Naive thymus-derived CD4-positive, alpha-beta T cell (primary cell): ENCODE measurements around the gene ARFGEF2. TPM values are rescaled to one million over a fixed set of nuclear protein-coding genes. Genes with fewer than 3 reads are reported as not detected.

Experiments used
- ATAC-seq: fragments of 150-1000 bp; cut with Tn5 transposase; 2 replicates; pipeline ENCODE4 v1.10.0; 2021; ENCODE audit warnings: mild to moderate bottlenecking, moderate library complexity
- CTCF ChIA-PET: fragments of 350-600 bp; sonication (Branson Sonifier 250); formaldehyde crosslinking; loops from one replicate; lab custom pipeline; 2021; ENCODE audit warnings: antibody characterized with exemption; lab: Charles Lee
- POLR2A ChIA-PET: fragments of 350-600 bp; sonication (Branson Sonifier 250); formaldehyde crosslinking; loops from one replicate; lab custom pipeline; 2021; ENCODE audit warnings: antibody characterized with exemption, inconsistent platforms; lab: Charles Lee
- DNase-seq, 9 donors: peaks; one replicate each; pipeline versions ENCODE4 v3.0.0 to v3.0.0-alpha.2; 2020 to 2022; ENCODE audit warnings: mixed read lengths in 1 of 9
- H3K27ac ChIP-seq: one replicate; pipeline ENCODE4 v1.7.0; 2013; ENCODE audit warnings: mild to moderate bottlenecking, low read depth, low read length, moderate library complexity
- H3K27me3 ChIP-seq, 2 donors: one replicate each; pipeline ENCODE4 v1.7.0; 2013; ENCODE audit warnings: low read length in 2 of 2, mild to moderate bottlenecking in 2 of 2, moderate library complexity in 2 of 2; ENCODE audit not compliant: control insufficient read depth in 2 of 2, insufficient read depth in 2 of 2
- H3K36me3 ChIP-seq, 3 experiments: 1 replicate in 2 of 3; 2 replicates in 1 of 3; pipeline ENCODE4 v1.7.0; 2013; ENCODE audit warnings: low read length in 3 of 3, mild to moderate bottlenecking in 3 of 3, moderate library complexity in 1 of 3; ENCODE audit not compliant: insufficient read depth in 3 of 3, control insufficient read depth in 2 of 3
- H3K4me1 ChIP-seq, 2 donors: one replicate each; pipeline ENCODE4 v1.7.0; 2013; ENCODE audit warnings: low read length in 2 of 2, mild to moderate bottlenecking in 2 of 2, moderate library complexity in 1 of 2; ENCODE audit not compliant: control insufficient read depth in 2 of 2, insufficient read depth in 2 of 2
- H3K4me3 ChIP-seq: 2 replicates; pipeline ENCODE4 v1.7.0; 2013; ENCODE audit warnings: mild to moderate bottlenecking, low read length
- H3K9me3 ChIP-seq, 3 experiments: 1 replicate in 2 of 3; 2 replicates in 1 of 3; pipeline ENCODE4 v1.7.0; 2013; ENCODE audit warnings: low read length in 3 of 3; ENCODE audit not compliant: control insufficient read depth in 2 of 3
- H3K27ac Mint-ChIP-seq, 9 donors: one replicate each; pipeline ENCODE4 v1.8.0; 2020 to 2022; ENCODE audit warnings: mixed read lengths in 9 of 9, mild to moderate bottlenecking in 8 of 9, moderate library complexity in 5 of 9, inconsistent platforms in 2 of 9
- H3K27me3 Mint-ChIP-seq, 5 donors: one replicate each; pipeline ENCODE4 v1.8.0; 2021 to 2022; ENCODE audit warnings: mixed read lengths in 5 of 5, mild to moderate bottlenecking in 1 of 5
- H3K36me3 Mint-ChIP-seq, 5 donors: one replicate each; pipeline ENCODE4 v1.8.0; 2020 to 2022; ENCODE audit warnings: mixed read lengths in 5 of 5, mild to moderate bottlenecking in 3 of 5, inconsistent platforms in 1 of 5
- H3K4me1 Mint-ChIP-seq, 7 donors: one replicate each; pipeline ENCODE4 v1.8.0; 2020 to 2022; ENCODE audit warnings: mixed read lengths in 7 of 7, mild to moderate bottlenecking in 3 of 7, inconsistent platforms in 1 of 7
- H3K4me3 Mint-ChIP-seq, 10 donors: one replicate each; pipeline ENCODE4 v1.8.0; 2020 to 2022; ENCODE audit warnings: mild to moderate bottlenecking in 10 of 10, mixed read lengths in 10 of 10, moderate library complexity in 6 of 10, inconsistent platforms in 2 of 10
- H3K9me3 Mint-ChIP-seq, 11 donors: one replicate each; pipeline ENCODE4 v1.8.0; 2020 to 2022; ENCODE audit warnings: mixed read lengths in 11 of 11, mild to moderate bottlenecking in 4 of 11, inconsistent platforms in 1 of 11, moderate library complexity in 1 of 11
- intact Hi-C, 2 donors: fragments of 100-400 bp; cut with micrococcal nuclease; formaldehyde crosslinking; loops; one replicate each; pipeline ENCODE4 v1.15.1; 2023
- polyA plus RNA-seq, 2 donors: library from polyadenylated mRNA; unstranded; fragments of 300-500 nt; fragmentation: Illumina TruSeq; gene quantifications; one replicate each; pipeline ENCODE4 v1.2.3, GENCODE V29; 2021
- total RNA-seq, 6 experiments: library from RNA in 5 of 6; stranded (reverse) in 5 of 6; gene quantifications; 1 replicate in 5 of 6; 2 replicates in 1 of 6; pipeline ENCODE4 v1.2.3 and lab custom pipeline; 2021 to 2026

Gene ARFGEF2
- total RNA-seq (10 to 100 TPM; 24.2 to 33.5 (median 30.1) TPM), polyA plus RNA-seq (10 to 100 TPM; 10.1 to 12.0 TPM), total RNA-seq (lab: John Stamatoyannopoulos, UW) (166 reads per million, percentile 91 among the genes with 10 or more reads in this experiment)

DNA sequence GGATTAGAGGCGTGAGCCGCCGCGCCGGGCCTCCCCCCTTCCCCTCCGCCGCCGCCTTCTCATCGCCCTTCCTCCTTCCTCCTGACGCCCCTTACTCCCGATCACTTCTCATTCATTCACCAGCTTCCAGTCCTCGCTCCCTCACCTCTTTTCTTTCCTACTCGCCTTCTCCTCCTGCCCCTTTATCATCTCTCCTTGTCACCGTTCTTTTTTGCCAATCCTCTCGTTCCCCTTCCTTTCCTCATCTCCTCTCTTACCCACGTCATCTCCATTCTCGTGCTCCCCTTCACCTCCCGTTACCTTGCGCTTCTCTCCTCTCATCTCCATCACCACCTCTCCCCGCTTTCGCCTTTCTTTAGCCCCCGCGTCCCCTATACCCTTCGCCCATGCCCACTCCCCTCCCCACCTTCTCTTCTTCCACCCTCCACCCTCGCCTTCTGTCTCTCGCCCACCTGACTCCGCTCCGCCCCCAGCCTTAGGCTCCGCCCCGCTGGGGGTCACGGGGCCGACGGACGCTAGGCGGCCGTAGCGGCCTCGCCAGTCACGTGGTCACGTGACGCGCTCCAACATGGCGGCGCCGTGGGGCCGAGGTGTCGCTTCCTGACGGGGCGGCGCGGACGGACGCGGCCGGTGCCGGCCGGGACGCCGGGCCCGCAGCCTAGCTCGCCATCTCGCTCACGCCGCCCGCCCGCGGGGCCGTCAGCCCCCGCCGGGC lies at the start of gene ARFGEF2:
TSS of gene ARFGEF2 (plus strand) at position 544 of the 715 bp plus-strand sequence. CDS start 179 bp downstream, outside the sequence.
- H3K4me3 Mint-ChIP-seq = peak within 1 kb of the TSS; percentile 94 to 100 (median 97)
- intact Hi-C loops = loop anchor here (1.0 to 10.0 kb wide), 11 partner anchors 93 to 1194 kb away; partner anchors contain the start of genes CSE1L (in 2 of the 2), DDX27 (in 1 of the 2), PREX1 (in 1 of the 2) and RNF114 (in 1 of the 2)
- peak within 1 kb of the TSS; percentile 95 to 99 (median 96) for H3K27ac Mint-ChIP-seq
- ChIA-PET POLR2A (interaction anchor here (0.6 to 1.6 kb wide), 4 partner anchors 32 to 1351 kb away, joined by 3 to 5 read pairs (median 3); no protein-coding TSS in a partner anchor), CTCF (no interaction called here)
- peak; percentile 79 to 99 (median 84) for DNase-seq
- Histone ChIP-seq H3K4me3 (peak within 1 kb of the TSS; percentile 99), H3K36me3 (peaks cover 0 to 6% (median 0%) of the 10 kb centered on the region in 3 experiments), H3K27ac (peak within 1 kb of the TSS; percentile 87), H3K9me3 (no peaks in the 10 kb centered on the region), H3K4me1 (peaks cover 20 to 21% of the 10 kb centered on the region in 2 donors), H3K27me3 (no peaks in the 10 kb centered on the region)
- peak; percentile 96 for ATAC-seq
- H3K9me3 Mint-ChIP-seq = no peaks in the 10 kb centered on the region
- peaks cover 0 to 2% (median 0%) of the 10 kb centered on the region in 5 donors for H3K36me3 Mint-ChIP-seq
- peaks cover 0 to 12% (median 0%) of the 10 kb centered on the region in 5 donors for H3K27me3 Mint-ChIP-seq
- H3K4me1 Mint-ChIP-seq = peaks cover 42 to 57% (median 55%) of the 10 kb centered on the region in 7 donors

DNA sequence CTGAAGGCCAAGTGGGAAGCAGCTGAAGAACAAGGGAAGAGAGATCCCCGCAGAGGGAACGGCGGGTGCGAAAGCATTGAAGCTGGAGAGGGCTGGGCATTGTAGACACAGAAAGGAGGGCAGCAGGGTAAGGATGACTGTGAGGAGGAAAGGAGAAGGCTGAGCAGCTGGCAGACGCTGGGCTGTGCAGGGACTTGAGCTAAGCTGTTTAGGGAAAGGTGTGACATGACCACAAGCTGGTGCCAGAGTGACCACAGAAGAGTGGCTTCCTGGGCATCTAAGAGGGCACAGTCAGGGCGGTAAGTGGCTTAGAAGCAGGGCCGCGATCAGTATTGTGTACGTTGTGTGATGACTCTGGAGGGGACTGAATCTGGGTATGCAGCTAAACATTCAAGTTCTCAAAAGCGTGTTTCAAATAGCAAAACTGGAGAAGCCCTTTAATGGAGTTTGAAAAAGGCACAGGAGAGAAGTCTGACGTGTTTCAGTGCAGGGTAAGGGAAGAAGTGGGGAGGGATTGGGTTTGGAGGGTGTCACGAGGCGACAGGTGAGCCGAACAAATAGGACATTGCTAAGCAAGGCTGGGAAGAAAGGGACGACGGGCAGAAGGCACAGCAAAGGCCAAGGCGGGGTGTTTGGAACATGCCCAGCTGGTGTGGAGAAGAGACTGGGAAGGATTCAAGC lies 46.1 kb upstream of the ARFGEF2 start:
- Mint-ChIP-seq H3K9me3 (peaks cover 0 to 3% (median 0%) of the 10 kb centered on the region in 11 donors), H3K4me3 (no peak overlapping the region), H3K27me3 (no peaks in the 10 kb centered on the region), H3K36me3 (peaks cover 0 to 5% (median 0%) of the 10 kb centered on the region in 5 donors), H3K27ac (no peak overlapping the region), H3K4me1 (peaks cover 4 to 15% (median 10%) of the 10 kb centered on the region in 7 donors)
- H3K4me1 ChIP-seq = peaks cover 4 to 6% of the 10 kb centered on the region in 2 donors
- ChIA-PET POLR2A (interaction anchor here (0.6 kb wide), 1 partner anchor 391 kb away, joined by 5 read pairs; no protein-coding TSS in a partner anchor), CTCF (interaction anchor here (1.0 kb wide), 1 partner anchor 29 kb away, joined by 5 read pairs; no protein-coding TSS in a partner anchor)
- intact Hi-C loops = no loop called here
- H3K9me3 ChIP-seq = no peaks in the 10 kb centered on the region
- no peaks in the 10 kb centered on the region for H3K36me3 ChIP-seq
- ATAC-seq (no peak), DNase-seq (no peak)
- no peak overlapping the region for H3K27ac ChIP-seq
- no peak overlapping the region for H3K4me3 ChIP-seq
- H3K27me3 ChIP-seq = no peaks in the 10 kb centered on the region

DNA sequence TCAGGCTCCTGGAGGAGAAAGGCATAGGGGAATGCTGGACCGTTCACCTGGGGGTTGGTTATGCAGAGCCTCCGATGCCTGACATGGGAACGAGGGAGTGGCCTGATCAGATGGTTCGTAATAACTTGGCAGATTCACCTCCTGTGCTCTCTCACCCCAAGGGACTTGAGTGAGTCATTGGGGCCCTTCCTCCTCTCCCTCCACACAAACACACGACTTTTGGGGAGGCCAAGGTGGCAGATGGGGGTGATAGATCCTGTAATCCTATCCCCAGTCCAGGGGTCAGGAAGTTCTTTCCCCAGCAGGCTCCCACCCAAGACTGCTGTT lies 45.6 kb upstream of the ARFGEF2 start:
- no peak overlapping the region for H3K27ac ChIP-seq
- ATAC-seq (peak; percentile 60), DNase-seq (no peak)
- ChIA-PET POLR2A (no interaction called here), CTCF (interaction anchor here (1.0 kb wide), 1 partner anchor 29 kb away, joined by 5 read pairs; no protein-coding TSS in a partner anchor)
- H3K4me3 ChIP-seq = no peak overlapping the region
- H3K4me1 Mint-ChIP-seq = peaks cover 4 to 15% (median 10%) of the 10 kb centered on the region in 7 donors
- peaks cover 4 to 6% of the 10 kb centered on the region in 2 donors for H3K4me1 ChIP-seq
- intact Hi-C loops = no loop called here
- peaks cover 0 to 3% (median 0%) of the 10 kb centered on the region in 11 donors for H3K9me3 Mint-ChIP-seq
- H3K9me3 ChIP-seq = no peaks in the 10 kb centered on the region
- H3K27me3 ChIP-seq = no peaks in the 10 kb centered on the region
- H3K36me3 Mint-ChIP-seq = peaks cover 0 to 5% (median 0%) of the 10 kb centered on the region in 5 donors
- H3K36me3 ChIP-seq = no peaks in the 10 kb centered on the region
- H3K27me3 Mint-ChIP-seq = peaks cover 0 to 2% (median 0%) of the 10 kb centered on the region in 5 donors
- no peak overlapping the region for H3K27ac Mint-ChIP-seq
- no peak overlapping the region for H3K4me3 Mint-ChIP-seq

DNA sequence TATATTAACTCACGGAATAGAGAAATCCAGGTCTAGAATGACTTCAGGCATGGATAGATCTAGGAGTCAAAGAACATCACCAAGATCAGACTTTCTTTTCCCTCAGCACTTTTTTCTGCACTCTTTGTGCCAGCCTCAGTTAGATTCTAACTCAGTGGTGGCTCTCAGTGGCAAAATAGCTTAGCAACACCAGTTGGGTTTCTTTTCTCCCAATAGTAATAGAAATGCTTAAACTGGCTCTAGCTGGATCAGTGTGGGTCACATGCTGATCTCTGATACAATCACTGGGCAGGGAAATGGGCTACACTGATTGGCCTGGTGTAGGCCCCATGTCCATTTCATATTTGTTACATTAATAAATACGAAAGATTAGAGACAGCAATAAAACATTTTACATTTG lies 44.2 kb upstream of the ARFGEF2 start:
- DNase-seq (peak in 1 of 9 donors; percentile 14), ATAC-seq (no peak)
- no peaks in the 10 kb centered on the region for H3K9me3 ChIP-seq
- peaks cover 0 to 3% (median 0%) of the 10 kb centered on the region in 11 donors for H3K9me3 Mint-ChIP-seq
- H3K4me1 ChIP-seq = peaks cover 4 to 6% of the 10 kb centered on the region in 2 donors
- peaks cover 0 to 5% (median 0%) of the 10 kb centered on the region in 5 donors for H3K36me3 Mint-ChIP-seq
- no peak overlapping the region for H3K4me3 Mint-ChIP-seq
- no peaks in the 10 kb centered on the region for H3K36me3 ChIP-seq
- peaks cover 0 to 2% (median 0%) of the 10 kb centered on the region in 5 donors for H3K27me3 Mint-ChIP-seq
- POLR2A ChIA-PET = no interaction called here
- intact Hi-C loops = no loop called here
- H3K4me1 Mint-ChIP-seq = peaks cover 4 to 13% (median 7%) of the 10 kb centered on the region in 7 donors
- H3K27ac Mint-ChIP-seq = no peak overlapping the region
- CTCF ChIA-PET = no interaction called here
- no peak overlapping the region for H3K4me3 ChIP-seq
- H3K27ac ChIP-seq = no peak overlapping the region
- H3K27me3 ChIP-seq = no peaks in the 10 kb centered on the region

DNA sequence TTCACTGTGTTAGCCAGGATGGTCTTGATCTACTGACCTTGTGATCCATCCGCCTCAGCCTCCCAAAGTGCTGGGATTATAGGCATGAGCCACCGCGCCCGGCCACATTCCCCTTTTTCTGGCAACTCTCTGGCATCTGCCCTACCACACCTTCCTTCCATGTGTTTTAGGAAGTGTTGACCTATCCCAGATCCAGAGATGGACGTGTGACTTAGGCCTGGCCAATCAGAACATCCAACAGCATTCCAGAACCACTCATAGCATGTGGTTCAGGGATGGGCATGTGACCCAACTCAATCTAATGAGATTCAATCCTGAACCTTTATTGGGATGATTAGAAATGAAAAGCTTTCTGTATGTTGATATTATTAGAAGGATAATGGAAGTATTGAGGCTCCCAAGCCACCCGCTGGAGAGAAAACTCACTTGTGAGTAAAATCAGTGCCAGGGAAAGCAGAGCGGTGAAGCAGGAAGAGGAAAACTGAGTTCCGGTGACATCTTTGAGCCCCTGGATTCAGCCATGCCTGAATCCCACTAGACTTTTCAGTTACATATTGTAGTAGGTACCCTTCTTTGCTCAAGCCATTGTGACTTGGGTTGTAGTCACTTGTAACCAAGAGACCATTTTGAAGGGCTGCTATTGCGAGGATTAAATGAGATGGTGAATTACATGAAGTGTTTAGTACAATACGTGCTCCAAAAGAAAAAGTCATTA lies 42.8 kb upstream of the ARFGEF2 start:
- DNase-seq (no peak), ATAC-seq (no peak)
- H3K27ac Mint-ChIP-seq = no peak overlapping the region
- Histone ChIP-seq H3K27me3 (no peaks in the 10 kb centered on the region), H3K36me3 (no peaks in the 10 kb centered on the region), H3K4me1 (no peaks in the 10 kb centered on the region), H3K9me3 (no peaks in the 10 kb centered on the region), H3K4me3 (no peak overlapping the region), H3K27ac (no peak overlapping the region)
- H3K9me3 Mint-ChIP-seq = no peaks in the 10 kb centered on the region
- peaks cover 0 to under 1% (median 0%) of the 10 kb centered on the region in 5 donors for H3K36me3 Mint-ChIP-seq
- ChIA-PET CTCF (no interaction called here), POLR2A (no interaction called here)
- no peak overlapping the region for H3K4me3 Mint-ChIP-seq
- peaks cover 0 to 2% (median 0%) of the 10 kb centered on the region in 5 donors for H3K27me3 Mint-ChIP-seq
- intact Hi-C loops = no loop called here
- peaks cover 0 to 8% (median 0%) of the 10 kb centered on the region in 7 donors for H3K4me1 Mint-ChIP-seq

DNA sequence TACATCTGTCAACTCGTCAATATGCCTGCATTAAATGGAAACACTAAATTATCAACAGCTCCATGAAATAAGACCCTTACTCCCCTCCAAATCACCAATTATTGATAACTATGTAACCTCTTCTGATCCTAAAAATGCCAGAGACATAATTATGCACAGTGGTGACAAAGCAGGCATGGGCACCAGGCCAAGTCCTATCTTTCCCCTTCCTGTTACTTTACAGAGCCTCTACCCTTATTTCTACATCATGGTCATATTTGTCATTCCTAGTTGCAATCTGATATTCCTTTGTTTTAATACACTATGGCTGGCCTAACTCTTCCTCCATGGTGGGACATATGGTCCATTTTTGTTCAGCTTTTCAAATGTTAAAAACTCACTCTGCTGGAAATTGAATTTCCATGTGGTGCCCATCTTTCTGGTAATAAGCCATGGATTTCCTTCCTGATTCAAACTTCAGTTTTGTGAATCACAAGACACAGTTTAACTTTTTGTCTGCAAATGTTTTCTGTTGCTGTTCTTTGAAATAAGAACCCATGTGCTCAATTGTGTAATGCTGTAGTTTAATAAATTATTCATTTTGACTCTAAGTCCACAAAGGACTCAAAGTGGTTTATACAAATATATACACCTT lies 41.8 kb upstream of the ARFGEF2 start:
- ATAC-seq (no peak), DNase-seq (no peak)
- Histone ChIP-seq H3K36me3 (no peaks in the 10 kb centered on the region), H3K27me3 (no peaks in the 10 kb centered on the region), H3K4me1 (no peaks in the 10 kb centered on the region), H3K9me3 (no peaks in the 10 kb centered on the region), H3K27ac (no peak overlapping the region), H3K4me3 (no peak overlapping the region)
- POLR2A ChIA-PET = no interaction called here
- no peak overlapping the region for H3K27ac Mint-ChIP-seq
- no peak overlapping the region for H3K4me3 Mint-ChIP-seq
- H3K27me3 Mint-ChIP-seq = peaks cover 0 to 2% (median 0%) of the 10 kb centered on the region in 5 donors
- H3K9me3 Mint-ChIP-seq = no peaks in the 10 kb centered on the region
- H3K4me1 Mint-ChIP-seq = peaks cover 0 to 8% (median 0%) of the 10 kb centered on the region in 7 donors
- CTCF ChIA-PET = no interaction called here
- intact Hi-C loops = no loop called here
- H3K36me3 Mint-ChIP-seq = no peaks in the 10 kb centered on the region
